MCF 10A (cell line): Measurements from ENCODE around the gene SEPSECS. TPM values are rescaled to one million over a fixed set of nuclear protein-coding genes. Genes with fewer than 3 reads are reported as not detected.

Experiments
- BruUV-seq: library from RNA; stranded (reverse); fragments of 400-500 nt; replicated peaks from 2 replicates; lab custom pipeline; 2021; lab: Mats Ljungman, UMichigan
- CTCF ChIA-PET: fragments of 300-600 bp; sonication (Branson Sonifier 250); formaldehyde crosslinking; extraction: SDS; loops from one replicate; lab custom pipeline; 2021; ENCODE audit warnings: antibody characterized with exemption, inconsistent platforms; lab: Yijun Ruan, JAX
- POLR2A ChIA-PET: fragments of 300-600, 350-650 bp; sonication (Branson Sonifier 250); formaldehyde crosslinking; extraction: SDS; loops from one replicate; lab custom pipeline; 2020; ENCODE audit warnings: antibody characterized with exemption, inconsistent platforms; lab: Yijun Ruan, JAX
- DNase-seq: peaks from one replicate; pipeline ENCODE4 v3.0.0-alpha.2; 2018; ENCODE audit not compliant: unreplicated experiment
- H3K27ac Mint-ChIP-seq: one replicate; pipeline ENCODE4 v1.8.0; 2022; ENCODE audit warnings: mild to moderate bottlenecking, low read depth, mixed read lengths; ENCODE audit not compliant: unreplicated experiment
- H3K27me3 Mint-ChIP-seq: one replicate; pipeline ENCODE4 v1.8.0; 2022; ENCODE audit warnings: mixed read lengths; ENCODE audit not compliant: insufficient read depth, unreplicated experiment
- H3K36me3 Mint-ChIP-seq: one replicate; pipeline ENCODE4 v1.8.0; 2022; ENCODE audit warnings: mild to moderate bottlenecking, moderate library complexity, mixed read lengths; ENCODE audit not compliant: insufficient read depth, unreplicated experiment
- H3K4me1 Mint-ChIP-seq: one replicate; pipeline ENCODE4 v1.8.0; 2022; ENCODE audit warnings: mixed read lengths; ENCODE audit not compliant: insufficient read depth, unreplicated experiment
- H3K4me3 Mint-ChIP-seq: one replicate; pipeline ENCODE4 v1.8.0; 2022; ENCODE audit warnings: mild to moderate bottlenecking, moderate library complexity, mixed read lengths; ENCODE audit not compliant: unreplicated experiment
- H3K9me3 Mint-ChIP-seq: one replicate; pipeline ENCODE4 v1.8.0; 2022; ENCODE audit warnings: mixed read lengths; ENCODE audit not compliant: unreplicated experiment
- CTCF ChIP-seq: fragments of 200-600 bp; IDR thresholded peaks from one replicate; pipeline ENCODE4 v1.8.0; 2022; ENCODE audit warnings: antibody characterized with exemption, mild to moderate bottlenecking; ENCODE audit not compliant: unreplicated experiment
- intact Hi-C: fragments of 100-400 bp; cut with micrococcal nuclease; formaldehyde crosslinking; loops from 2 replicates; pipeline ENCODE4 v1.14.1; 2022
- total RNA-seq: library from RNA; stranded (reverse); gene quantifications from 2 replicates; pipeline ENCODE4 v1.2.3, GENCODE V29; 2022

Gene SEPSECS
- total RNA-seq, 1 experiment from 2014 or later, result 9.4 TPM

GRCh38 chr4:25129917-25130316 is 30.3 kb downstream of the SEPSECS start:
- ChIA-PET CTCF (interaction anchor here (1.5 kb wide), 1 partner anchor 14 kb away, joined by 6 read pairs; no protein-coding TSS in a partner anchor), POLR2A (interaction anchor here (1.4 kb wide), 1 partner anchor 30 kb away, joined by 4 read pairs; the partner anchor contains the start of gene SEPSECS)
- Mint-ChIP-seq H3K36me3 (peaks cover 6% of the 10 kb centered on the region), H3K4me3 (no peak overlapping the region), H3K27me3 (no peaks in the 10 kb centered on the region), H3K27ac (no peak overlapping the region), H3K9me3 (peaks cover 4% of the 10 kb centered on the region), H3K4me1 (no peaks in the 10 kb centered on the region)
- no peak for TF ChIP-seq CTCF
- no TSS peak for BruUV-seq
- intact Hi-C loops, result no loop called here
- DNase-seq, result no peak

GRCh38 chr4:25128671-25129070 is 31.6 kb downstream of the SEPSECS start:
- intact Hi-C loops, result no loop called here
- ChIA-PET CTCF (interaction anchor here (0.6 kb wide), 1 partner anchor 14 kb away, joined by 3 read pairs; no protein-coding TSS in a partner anchor), POLR2A (no interaction called here)
- no peak overlapping the region for H3K4me3 Mint-ChIP-seq
- H3K27me3 Mint-ChIP-seq, result no peaks in the 10 kb centered on the region
- H3K9me3 Mint-ChIP-seq, result no peaks in the 10 kb centered on the region
- no peak for TF ChIP-seq CTCF
- peaks cover 13% of the 10 kb centered on the region for H3K36me3 Mint-ChIP-seq
- no peak for DNase-seq
- no peaks in the 10 kb centered on the region for H3K4me1 Mint-ChIP-seq
- BruUV-seq, result no TSS peak
- H3K27ac Mint-ChIP-seq, result no peak overlapping the region

- Mint-ChIP-seq H3K27ac (no peak overlapping the region), H3K4me1 (no peaks in the 10 kb centered on the region), H3K9me3 (no peaks in the 10 kb centered on the region), H3K4me3 (no peak overlapping the region), H3K27me3 (no peaks in the 10 kb centered on the region), H3K36me3 (peaks cover 13% of the 10 kb centered on the region)
- CTCF ChIA-PET, result no interaction called here
- DNase-seq, result no peak
- no peak for TF ChIP-seq CTCF
- intact Hi-C loops, result no loop called here
- POLR2A ChIA-PET, result no interaction called here
- BruUV-seq, result no TSS peak
Measured at GRCh38 chr4:25123236-25123635, 37.0 kb downstream of the SEPSECS start.

GRCh38 chr4:25120146-25120940 is 39.9 kb downstream of the SEPSECS start:
- H3K4me3 Mint-ChIP-seq, result no peak overlapping the region
- ChIA-PET CTCF (interaction anchor here (0.6 kb wide), 1 partner anchor 197 kb away, joined by 3 read pairs; no protein-coding TSS in a partner anchor), POLR2A (interaction anchor here (0.6 to 0.7 kb wide), 3 partner anchors 83 to 1055 kb away, joined by 3 read pairs; no protein-coding TSS in a partner anchor)
- H3K27ac Mint-ChIP-seq, result no peak overlapping the region
- DNase-seq, result no peak
- H3K36me3 Mint-ChIP-seq, result peaks cover 11% of the 10 kb centered on the region
- no TSS peak for BruUV-seq
- H3K4me1 Mint-ChIP-seq, result no peaks in the 10 kb centered on the region
- H3K27me3 Mint-ChIP-seq, result no peaks in the 10 kb centered on the region
- TF ChIP-seq CTCF, result no peak
- intact Hi-C loops, result no loop called here
- H3K9me3 Mint-ChIP-seq, result no peaks in the 10 kb centered on the region
